CD4-positive, alpha-beta memory T cell (primary cell): ENCODE measurements around the gene SIGLEC7. TPM values are rescaled to one million over a fixed set of nuclear protein-coding genes. Genes with fewer than 3 reads are reported as not detected.
A peak's percentile ranks its signal among the peaks of the same experiment; 100 is the strongest.

Experiments
- CTCF ChIA-PET: fragments of 350-600 bp; sonication (Branson Sonifier 250); formaldehyde crosslinking; loops from one replicate; lab custom pipeline; 2021; ENCODE audit warnings: inconsistent platforms; ENCODE audit not compliant: partially characterized antibody; lab: Charles Lee
- POLR2A ChIA-PET: fragments of 350-600 bp; sonication (Branson Sonifier 250); formaldehyde crosslinking; loops from one replicate; lab custom pipeline; 2021; ENCODE audit not compliant: partially characterized antibody; lab: Charles Lee
- DNase-seq, 5 donors: peaks; one replicate each; pipeline versions ENCODE4 v3.0.0 to v3.0.0-alpha.2; 2020 to 2022; ENCODE audit warnings: mixed read lengths in 1 of 5
- H3K27ac ChIP-seq: one replicate; pipeline ENCODE4 v1.7.0; 2013; ENCODE audit warnings: low read depth, low read length
- H3K27me3 ChIP-seq: 2 replicates; pipeline ENCODE4 v1.7.0; 2013; ENCODE audit warnings: mild to moderate bottlenecking, low read length, moderate library complexity; ENCODE audit not compliant: insufficient read depth
- H3K36me3 ChIP-seq: 2 replicates; pipeline ENCODE4 v1.7.0; 2013; ENCODE audit warnings: mild to moderate bottlenecking, low read length, moderate library complexity; ENCODE audit not compliant: insufficient read depth
- H3K4me1 ChIP-seq: 2 replicates; pipeline ENCODE4 v1.7.0; 2013; ENCODE audit warnings: mild to moderate bottlenecking, low read length, moderate library complexity; ENCODE audit not compliant: insufficient read depth
- H3K4me3 ChIP-seq, 2 donors: one replicate each; pipeline ENCODE4 v1.7.0; 2013; ENCODE audit warnings: low read length in 2 of 2, mild to moderate bottlenecking in 1 of 2
- H3K9me3 ChIP-seq, 2 donors: one replicate each; pipeline ENCODE4 v1.7.0; 2013; ENCODE audit warnings: low read length in 2 of 2, control low read depth in 1 of 2; ENCODE audit not compliant: control insufficient read depth in 1 of 2
- H3K27ac Mint-ChIP-seq, 7 donors: one replicate each; pipeline ENCODE4 v1.8.0; 2020 to 2021; ENCODE audit warnings: mixed read lengths in 7 of 7, mild to moderate bottlenecking in 6 of 7, inconsistent platforms in 3 of 7, moderate library complexity in 3 of 7
- H3K27me3 Mint-ChIP-seq, 2 donors: one replicate each; pipeline ENCODE4 v1.8.0; 2020 to 2021; ENCODE audit warnings: mixed read lengths in 2 of 2
- H3K36me3 Mint-ChIP-seq, 2 donors: one replicate each; pipeline ENCODE4 v1.8.0; 2020 to 2021; ENCODE audit warnings: mixed read lengths in 2 of 2, inconsistent platforms in 1 of 2, mild to moderate bottlenecking in 1 of 2
- H3K4me1 Mint-ChIP-seq, 4 donors: one replicate each; pipeline ENCODE4 v1.8.0; 2020 to 2021; ENCODE audit warnings: mixed read lengths in 4 of 4, mild to moderate bottlenecking in 1 of 4
- H3K4me3 Mint-ChIP-seq, 8 donors: one replicate each; pipeline ENCODE4 v1.8.0; 2020 to 2021; ENCODE audit warnings: mixed read lengths in 8 of 8, mild to moderate bottlenecking in 7 of 8, moderate library complexity in 6 of 8, inconsistent platforms in 3 of 8
- H3K9me3 Mint-ChIP-seq, 8 donors: one replicate each; pipeline ENCODE4 v1.8.0; 2020 to 2021; ENCODE audit warnings: mixed read lengths in 8 of 8, mild to moderate bottlenecking in 5 of 8, inconsistent platforms in 3 of 8, moderate library complexity in 1 of 8
- intact Hi-C: fragments of 100-400 bp; cut with micrococcal nuclease; formaldehyde crosslinking; loops from one replicate; pipeline ENCODE4 v1.15.1; 2023
- polyA plus RNA-seq, 2 donors: library from polyadenylated mRNA; unstranded; fragments of 300-500 nt; fragmentation: Illumina TruSeq; gene quantifications; one replicate each; pipeline ENCODE4 v1.2.3, GENCODE V29; 2021
- total RNA-seq, 2 experiments: library from RNA; stranded (reverse); gene quantifications; one replicate each; pipeline ENCODE4 v1.2.3, GENCODE V29; 2021

Gene SIGLEC7
- total and polyA plus RNA-seq, 4 experiments from 2014 or later, result 0.25 to 0.57 (median 0.52) TPM; not detected in 1

DNA sequence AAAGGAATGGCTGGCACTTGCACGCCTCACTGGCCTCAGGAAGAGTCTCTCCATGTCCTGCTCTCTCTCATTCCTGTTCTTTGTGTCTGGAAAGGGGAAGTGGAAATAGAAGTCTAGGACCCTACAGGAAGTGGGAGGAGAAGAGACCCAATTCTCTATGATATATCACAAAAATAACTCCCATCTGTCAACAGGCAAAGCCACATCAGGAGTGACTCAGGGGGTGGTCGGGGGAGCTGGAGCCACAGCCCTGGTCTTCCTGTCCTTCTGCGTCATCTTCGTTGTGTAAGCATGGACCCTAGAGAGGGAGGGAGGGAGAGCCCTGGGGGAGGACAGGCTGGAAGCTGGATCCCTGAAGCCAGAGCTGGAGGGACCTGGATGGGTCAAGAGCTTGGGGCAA is 14.3 kb upstream of the SIGLEC7 start:
- intact Hi-C loops, result no loop called here

GRCh38 chr19:51128227-51128626 is 13.9 kb upstream of the SIGLEC7 start:
- Mint-ChIP-seq H3K9me3 (peaks cover 0 to 3% (median 0%) of the 10 kb centered on the region in 8 donors), H3K36me3 (peaks cover 6 to 11% of the 10 kb centered on the region in 2 donors), H3K4me3 (peak overlapping the region in 4 of 8 donors; percentile 21 to 60 (median 42)), H3K27me3 (no peaks in the 10 kb centered on the region), H3K4me1 (peaks cover 45 to 87% (median 66%) of the 10 kb centered on the region in 4 donors), H3K27ac (peak overlapping the region; percentile 5 to 88 (median 54))
- Histone ChIP-seq H3K27ac (no peak overlapping the region), H3K4me3 (no peak overlapping the region), H3K9me3 (no peaks in the 10 kb centered on the region), H3K4me1 (peaks cover 87% of the 10 kb centered on the region), H3K27me3 (no peaks in the 10 kb centered on the region), H3K36me3 (no peaks in the 10 kb centered on the region)
- POLR2A ChIA-PET, result interaction anchor here (1.4 kb wide), 1 partner anchor 14 kb away, joined by 4 read pairs; no protein-coding TSS in a partner anchor
- intact Hi-C loops, result no loop called here
- no peak for DNase-seq
- CTCF ChIA-PET, result interaction anchor here (1.0 to 1.2 kb wide), 3 partner anchors 21 to 32 kb away, joined by 3 to 5 read pairs (median 4); no protein-coding TSS in a partner anchor

More for the DNA sequence above, 14.3 kb upstream of the SIGLEC7 start:
- Mint-ChIP-seq H3K27me3 (no peaks in the 10 kb centered on the region), H3K36me3 (peaks cover 6 to 12% of the 10 kb centered on the region in 2 donors), H3K4me1 (peaks cover 47 to 91% (median 69%) of the 10 kb centered on the region in 4 donors), H3K27ac (peak overlapping the region in 6 of 7 donors; percentile 43 to 83 (median 66)), H3K4me3 (peak overlapping the region in 6 of 8 donors; percentile 20 to 68 (median 48)), H3K9me3 (peaks cover 0 to 4% (median 0%) of the 10 kb centered on the region in 8 donors)
- Histone ChIP-seq H3K36me3 (no peaks in the 10 kb centered on the region), H3K27ac (no peak overlapping the region), H3K4me1 (peaks cover 91% of the 10 kb centered on the region), H3K9me3 (no peaks in the 10 kb centered on the region), H3K4me3 (no peak overlapping the region), H3K27me3 (no peaks in the 10 kb centered on the region)
- ChIA-PET POLR2A (interaction anchor here (1.4 kb wide), 1 partner anchor 13 kb away, joined by 4 read pairs; no protein-coding TSS in a partner anchor), CTCF (interaction anchor here (1.0 to 1.2 kb wide), 2 partner anchors 22 to 31 kb away, joined by 3 to 4 read pairs; no protein-coding TSS in a partner anchor)
- DNase-seq, result no peak

DNA sequence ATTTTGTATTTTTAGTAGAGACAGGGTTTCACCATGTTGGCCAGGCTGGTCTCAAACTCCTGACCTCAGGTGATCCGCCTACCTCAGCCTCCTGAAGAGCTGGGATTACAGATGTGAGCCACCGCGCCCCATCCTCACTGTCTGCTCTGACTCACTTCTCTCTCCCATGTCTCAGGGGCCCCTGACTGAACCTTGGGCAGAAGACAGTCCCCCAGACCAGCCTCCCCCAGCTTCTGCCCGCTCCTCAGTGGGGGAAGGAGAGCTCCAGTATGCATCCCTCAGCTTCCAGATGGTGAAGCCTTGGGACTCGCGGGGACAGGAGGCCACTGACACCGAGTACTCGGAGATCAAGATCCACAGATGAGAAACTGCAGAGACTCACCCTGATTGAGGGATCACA is 12.4 kb upstream of the SIGLEC7 start:
- intact Hi-C loops, result loop anchor here (5.0 kb wide), 1 partner anchor 32 kb away; no protein-coding TSS in a partner anchor
- Histone ChIP-seq H3K27ac (no peak overlapping the region), H3K36me3 (no peaks in the 10 kb centered on the region), H3K4me1 (peaks cover 72% of the 10 kb centered on the region), H3K4me3 (no peak overlapping the region), H3K9me3 (no peaks in the 10 kb centered on the region), H3K27me3 (no peaks in the 10 kb centered on the region)
- H3K4me1 Mint-ChIP-seq, result peaks cover 34 to 72% (median 52%) of the 10 kb centered on the region in 4 donors
- DNase-seq, result no peak
- H3K4me3 Mint-ChIP-seq, result no peak overlapping the region
- CTCF ChIA-PET, result interaction anchor here (1.1 to 1.2 kb wide), 2 partner anchors 10 to 15 kb away, joined by 3 to 4 read pairs; no protein-coding TSS in a partner anchor
- H3K27ac Mint-ChIP-seq, result peak overlapping the region in 5 of 7 donors; percentile 52 to 85 (median 77)
- H3K27me3 Mint-ChIP-seq, result no peaks in the 10 kb centered on the region
- POLR2A ChIA-PET, result no interaction called here
- peaks cover 3 to 7% of the 10 kb centered on the region in 2 donors for H3K36me3 Mint-ChIP-seq
- peaks cover 0 to 4% (median 0%) of the 10 kb centered on the region in 8 donors for H3K9me3 Mint-ChIP-seq

- Histone ChIP-seq H3K4me3 (peak overlapping the region in 1 of 2 donors; percentile 32), H3K27me3 (no peaks in the 10 kb centered on the region), H3K4me1 (peaks cover 59% of the 10 kb centered on the region), H3K9me3 (no peaks in the 10 kb centered on the region), H3K36me3 (no peaks in the 10 kb centered on the region), H3K27ac (no peak overlapping the region)
- DNase-seq, result peak in 4 of 5 donors; percentile 27 to 37 (median 32)
- intact Hi-C loops, result loop anchor here (5.0 kb wide), 1 partner anchor 35 kb away; no protein-coding TSS in a partner anchor
- H3K4me3 Mint-ChIP-seq, result peak overlapping the region; percentile 67 to 93 (median 82)
- H3K9me3 Mint-ChIP-seq, result peaks cover 0 to 7% (median 0%) of the 10 kb centered on the region in 8 donors
- no peaks in the 10 kb centered on the region for H3K27me3 Mint-ChIP-seq
- POLR2A ChIA-PET, result interaction anchor here (0.6 to 1.1 kb wide), 5 partner anchors 8 to 621 kb away, joined by 3 to 6 read pairs (median 3); partner anchors contain the start of gene JOSD2
- peaks cover 27 to 62% (median 43%) of the 10 kb centered on the region in 4 donors for H3K4me1 Mint-ChIP-seq
- H3K27ac Mint-ChIP-seq, result peak overlapping the region; percentile 47 to 89 (median 87)
- peaks cover 3 to 7% of the 10 kb centered on the region in 2 donors for H3K36me3 Mint-ChIP-seq
- CTCF ChIA-PET, result interaction anchor here (4.6 kb wide), 1 partner anchor 26 kb away, joined by 45 read pairs; no protein-coding TSS in a partner anchor
Observed at GRCh38 chr19:51131780-51132680, 10.1 kb upstream of the SIGLEC7 start.

GRCh38 chr19:51135004-51135403 is 7.1 kb upstream of the SIGLEC7 start:
- POLR2A ChIA-PET, result no interaction called here
- H3K4me1 Mint-ChIP-seq, result peaks cover 19 to 42% (median 32%) of the 10 kb centered on the region in 4 donors

DNA sequence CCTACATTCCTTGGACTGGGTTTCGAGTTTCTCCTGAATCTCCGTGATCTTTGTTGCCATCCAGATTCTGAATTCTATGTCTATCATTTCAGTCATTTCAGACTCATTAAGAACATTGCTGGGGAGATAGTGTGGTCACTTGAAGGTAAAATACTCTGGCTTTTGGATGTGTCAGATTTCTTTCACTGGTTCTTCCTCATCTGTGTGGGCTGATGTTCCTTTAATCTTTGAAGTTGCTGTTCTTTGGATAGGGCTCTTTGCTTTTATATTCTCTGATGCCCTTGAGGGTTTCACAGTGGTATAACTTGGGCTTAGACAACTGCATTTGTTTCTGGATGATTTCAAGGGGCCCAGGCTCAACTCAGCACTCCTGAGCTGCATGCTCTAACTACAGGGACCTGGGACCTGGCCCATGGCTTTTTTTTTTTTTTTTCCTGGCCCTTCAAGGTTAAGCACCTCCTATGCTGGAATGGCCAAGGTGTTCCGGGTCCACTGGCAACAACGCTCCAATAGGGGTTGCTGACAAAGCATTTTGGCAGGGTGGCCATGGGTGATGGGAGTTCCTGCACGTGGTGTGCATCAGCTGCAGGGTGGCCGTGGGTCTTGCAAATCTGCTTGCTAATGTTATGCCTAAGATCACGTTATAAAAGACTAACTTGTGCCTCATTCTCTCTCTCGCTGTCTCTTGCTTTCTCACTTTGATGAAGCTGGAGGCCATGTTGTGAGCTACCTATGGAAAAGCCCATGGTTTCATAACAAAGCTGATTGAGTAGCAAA is 5.9 kb upstream of the SIGLEC7 start:
- H3K4me1 Mint-ChIP-seq, result peaks cover 16 to 31% (median 25%) of the 10 kb centered on the region in 4 donors
- DNase-seq, result no peak
- no peaks in the 10 kb centered on the region for H3K36me3 ChIP-seq
- H3K27ac ChIP-seq, result no peak overlapping the region
- intact Hi-C loops, result no loop called here
- peak overlapping the region in 3 of 7 donors; percentile 18 to 63 (median 48) for H3K27ac Mint-ChIP-seq
- peaks cover 0 to 3% of the 10 kb centered on the region in 2 donors for H3K36me3 Mint-ChIP-seq
- peaks cover 2 to 5% of the 10 kb centered on the region in 2 donors for H3K27me3 Mint-ChIP-seq
- H3K4me3 ChIP-seq, result no peak overlapping the region
- POLR2A ChIA-PET, result no interaction called here
- H3K4me1 ChIP-seq, result peaks cover 24% of the 10 kb centered on the region
- H3K9me3 Mint-ChIP-seq, result peaks cover 0 to 7% (median 0%) of the 10 kb centered on the region in 8 donors
- H3K4me3 Mint-ChIP-seq, result peak overlapping the region in 1 of 8 donors; percentile 25
- CTCF ChIA-PET, result interaction anchor here (1.0 to 2.0 kb wide), 4 partner anchors 12 to 40 kb away, joined by 3 to 6 read pairs (median 4); no protein-coding TSS in a partner anchor
- no peaks in the 10 kb centered on the region for H3K27me3 ChIP-seq
- H3K9me3 ChIP-seq, result no peaks in the 10 kb centered on the region

More at GRCh38 chr19:51135004-51135403, 7.1 kb upstream of the SIGLEC7 start:
- Histone ChIP-seq H3K27me3 (no peaks in the 10 kb centered on the region), H3K27ac (no peak overlapping the region), H3K9me3 (no peaks in the 10 kb centered on the region), H3K4me1 (peaks cover 35% of the 10 kb centered on the region), H3K36me3 (no peaks in the 10 kb centered on the region), H3K4me3 (no peak overlapping the region)
- Mint-ChIP-seq H3K36me3 (peaks cover 0 to 7% of the 10 kb centered on the region in 2 donors), H3K9me3 (peaks cover 0 to 7% (median 0%) of the 10 kb centered on the region in 8 donors), H3K4me3 (no peak overlapping the region), H3K27me3 (peaks cover 2% of the 10 kb centered on the region in 2 donors), H3K27ac (no peak overlapping the region)
- no peak for DNase-seq
- intact Hi-C loops, result no loop called here
- CTCF ChIA-PET, result interaction anchor here (1.2 to 4.6 kb wide), 3 partner anchors 23 to 38 kb away, joined by 3 to 45 read pairs (median 6); no protein-coding TSS in a partner anchor
